Subcutaneous abdominal adipose tissue (tissue), 5 donors: Measurements from ENCODE around the gene ETV3L.

Source experiments
- H3K27ac ChIP-seq: one replicate; pipeline ENCODE4 v1.7.0; 2013; ENCODE audit warnings: low read depth, mild to moderate bottlenecking, inconsistent platforms, low read length, moderate library complexity
- H3K27me3 ChIP-seq, 5 donors: one replicate each; pipeline ENCODE4 v1.7.0; 2013; ENCODE audit warnings: low read length in 5 of 5, inconsistent platforms in 1 of 5; ENCODE audit not compliant: control insufficient read depth in 5 of 5, insufficient read depth in 4 of 5
- H3K36me3 ChIP-seq, 5 donors: one replicate each; pipeline ENCODE4 v1.7.0; 2013; ENCODE audit warnings: low read length in 5 of 5; ENCODE audit not compliant: control insufficient read depth in 5 of 5, insufficient read depth in 5 of 5
- H3K4me1 ChIP-seq, 5 donors: one replicate each; pipeline ENCODE4 v1.7.0; 2013; ENCODE audit warnings: low read length in 5 of 5, mild to moderate bottlenecking in 3 of 5, moderate library complexity in 1 of 5; ENCODE audit not compliant: control insufficient read depth in 5 of 5, insufficient read depth in 5 of 5
- H3K4me3 ChIP-seq, 5 donors: one replicate each; pipeline ENCODE4 v1.7.0; 2013; ENCODE audit warnings: low read length in 5 of 5, low read depth in 1 of 5
- H3K9ac ChIP-seq, 5 donors: one replicate each; pipeline ENCODE4 v1.7.0; 2013; ENCODE audit warnings: low read length in 5 of 5, mild to moderate bottlenecking in 4 of 5, moderate library complexity in 3 of 5
- H3K9me3 ChIP-seq, 5 donors: one replicate each; pipeline ENCODE4 v1.7.0; 2013; ENCODE audit warnings: low read length in 5 of 5; ENCODE audit not compliant: control insufficient read depth in 5 of 5
- donor health status: healthy.
- donor health status: healthy.
- donor health status: healthy.
- donor health status: healthy.
- donor health status: healthy.

The ETV3L gene

GRCh38 chr1:157099633-157100009, at the start of gene ETV3L:
Gene ETV3L (minus strand): TSS chr1:157099808. CDS start chr1:157099523, 285 bp downstream.
- no peaks in the 10 kb centered on the region for H3K27me3 ChIP-seq
- no peak within 1 kb of the TSS for H3K9ac ChIP-seq
- H3K27ac ChIP-seq = no peak within 1 kb of the TSS
- H3K9me3 ChIP-seq = no peaks in the 10 kb centered on the region
- no peak within 1 kb of the TSS for H3K4me3 ChIP-seq
- peaks cover 0 to 24% (median 10%) of the 10 kb centered on the region in 5 donors for H3K4me1 ChIP-seq
- no peaks in the 10 kb centered on the region for H3K36me3 ChIP-seq

GRCh38 chr1:157147906-157148700, 48.5 kb upstream of the ETV3L start:
- Histone ChIP-seq H3K36me3 (no peaks in the 10 kb centered on the region), H3K4me3 (no peak overlapping the region), H3K9ac (no peak overlapping the region), H3K27me3 (no peaks in the 10 kb centered on the region), H3K4me1 (peaks cover 0 to 22% (median 7%) of the 10 kb centered on the region in 5 donors), H3K9me3 (no peaks in the 10 kb centered on the region), H3K27ac (peak overlapping the region; percentile 32)

GRCh38 chr1:157147037-157147436, 47.4 kb upstream of the ETV3L start:
- Histone ChIP-seq H3K9ac (no peak overlapping the region), H3K27me3 (no peaks in the 10 kb centered on the region), H3K27ac (no peak overlapping the region), H3K9me3 (no peaks in the 10 kb centered on the region), H3K4me3 (no peak overlapping the region), H3K4me1 (peaks cover 0 to 22% (median 7%) of the 10 kb centered on the region in 5 donors), H3K36me3 (no peaks in the 10 kb centered on the region)

- no peaks in the 10 kb centered on the region for H3K36me3 ChIP-seq
- H3K4me1 ChIP-seq = peaks cover 0 to 22% (median 7%) of the 10 kb centered on the region in 5 donors
- H3K4me3 ChIP-seq = no peak overlapping the region
- no peak overlapping the region for H3K9ac ChIP-seq
- H3K27ac ChIP-seq = no peak overlapping the region
- no peaks in the 10 kb centered on the region for H3K9me3 ChIP-seq
- H3K27me3 ChIP-seq = no peaks in the 10 kb centered on the region
Measured at GRCh38 chr1:157146244-157146643, 46.6 kb upstream of the ETV3L start.

- H3K4me3 ChIP-seq = no peak overlapping the region
- H3K9ac ChIP-seq = no peak overlapping the region
- no peaks in the 10 kb centered on the region for H3K9me3 ChIP-seq
- no peak overlapping the region for H3K27ac ChIP-seq
- no peaks in the 10 kb centered on the region for H3K36me3 ChIP-seq
- H3K27me3 ChIP-seq = no peaks in the 10 kb centered on the region
- peaks cover 0 to 22% (median 7%) of the 10 kb centered on the region in 5 donors for H3K4me1 ChIP-seq
Measured at GRCh38 chr1:157145076-157145475, 45.5 kb upstream of the ETV3L start.

GRCh38 chr1:157144509-157144908, 44.9 kb upstream of the ETV3L start:
- H3K27ac ChIP-seq = no peak overlapping the region

GRCh38 chr1:157142765-157143423, 43.3 kb upstream of the ETV3L start:
- Histone ChIP-seq H3K4me3 (no peak overlapping the region), H3K27ac (no peak overlapping the region), H3K36me3 (no peaks in the 10 kb centered on the region), H3K9me3 (no peaks in the 10 kb centered on the region), H3K4me1 (peaks cover 3 to 24% (median 13%) of the 10 kb centered on the region in 5 donors), H3K9ac (no peak overlapping the region), H3K27me3 (no peaks in the 10 kb centered on the region)

More at GRCh38 chr1:157144509-157144908, 44.9 kb upstream of the ETV3L start:
- peaks cover 0 to 24% (median 8%) of the 10 kb centered on the region in 5 donors for H3K4me1 ChIP-seq
- no peak overlapping the region for H3K4me3 ChIP-seq
- no peak overlapping the region for H3K9ac ChIP-seq
- no peaks in the 10 kb centered on the region for H3K27me3 ChIP-seq
- H3K36me3 ChIP-seq = no peaks in the 10 kb centered on the region
- H3K9me3 ChIP-seq = no peaks in the 10 kb centered on the region

GRCh38 chr1:157142201-157142600, 42.6 kb upstream of the ETV3L start:
- Histone ChIP-seq H3K4me3 (no peak overlapping the region), H3K9me3 (no peaks in the 10 kb centered on the region), H3K36me3 (no peaks in the 10 kb centered on the region), H3K9ac (no peak overlapping the region), H3K27ac (no peak overlapping the region), H3K4me1 (peaks cover 3 to 26% (median 17%) of the 10 kb centered on the region in 5 donors), H3K27me3 (no peaks in the 10 kb centered on the region)

GRCh38 chr1:157141212-157141855, 41.7 kb upstream of the ETV3L start:
- Histone ChIP-seq H3K4me3 (no peak overlapping the region), H3K27me3 (no peaks in the 10 kb centered on the region), H3K9ac (no peak overlapping the region), H3K9me3 (no peaks in the 10 kb centered on the region), H3K4me1 (peaks cover 3 to 28% (median 25%) of the 10 kb centered on the region in 5 donors), H3K36me3 (no peaks in the 10 kb centered on the region), H3K27ac (no peak overlapping the region)
